CD4-positive, alpha-beta T cell (primary cell): ENCODE data around the gene IGF1R. TPM values are rescaled to one million over a fixed set of nuclear protein-coding genes. Genes with fewer than 3 reads are reported as not detected.
A peak's percentile ranks its signal among the peaks of the same experiment; 100 is the strongest.

Source experiments
- ATAC-seq: fragments of 200-7000 bp; cut with Tn5 transposase; one replicate; pipeline ENCODE4 v1.10.0; 2022; ENCODE audit warnings: mild to moderate bottlenecking; ENCODE audit not compliant: poor library complexity
- CTCF ChIA-PET: fragments of 350-600 bp; sonication (Branson Sonifier 250); formaldehyde crosslinking; loops from one replicate; lab custom pipeline; 2021; ENCODE audit warnings: antibody characterized with exemption, inconsistent platforms; lab: Charles Lee
- POLR2A ChIA-PET: fragments of 350-600 bp; sonication (Branson Sonifier 250); formaldehyde crosslinking; loops from one replicate; lab custom pipeline; 2021; ENCODE audit warnings: antibody characterized with exemption, inconsistent platforms; lab: Charles Lee
- DNase-seq, 14 experiments: peaks; one replicate each; pipeline ENCODE4 v3.0.0-alpha.2; 2013 to 2020; ENCODE audit warnings: mixed read lengths in 2 of 14
- H3K27ac ChIP-seq, 2 donors: one replicate each; pipeline versions ENCODE4 v1.5.1 to v1.7.0; 2013; ENCODE audit warnings: low read length in 2 of 2, low read depth in 1 of 2, mild to moderate bottlenecking in 1 of 2
- H3K27me3 ChIP-seq, 2 experiments: 1 replicate in 1 of 2; 2 replicates in 1 of 2; pipeline versions ENCODE4 v1.6.1 to v1.7.0; 2013; ENCODE audit warnings: low read length in 2 of 2, control low read depth in 1 of 2, mild to moderate bottlenecking in 1 of 2, moderate library complexity in 1 of 2; ENCODE audit not compliant: insufficient read depth in 2 of 2, control insufficient read depth in 1 of 2
- H3K36me3 ChIP-seq: one replicate; pipeline ENCODE4 v1.6.1; 2013; ENCODE audit warnings: low read length, control low read depth; ENCODE audit not compliant: insufficient read depth
- H3K4me1 ChIP-seq: one replicate; pipeline ENCODE4 v1.6.1; 2013; ENCODE audit warnings: low read length, control low read depth; ENCODE audit not compliant: insufficient read depth
- H3K4me3 ChIP-seq: one replicate; pipeline ENCODE4 v1.5.1; 2013; ENCODE audit warnings: mild to moderate bottlenecking, low read length, moderate library complexity
- H3K9me3 ChIP-seq, 2 experiments: 1 replicate in 1 of 2; 2 replicates in 1 of 2; pipeline versions ENCODE4 v1.6.1 to v1.7.0; 2013; ENCODE audit warnings: low read length in 2 of 2, mild to moderate bottlenecking in 2 of 2, control low read depth in 1 of 2, moderate library complexity in 1 of 2; ENCODE audit not compliant: control insufficient read depth in 1 of 2, insufficient read depth in 1 of 2
- H3K27ac Mint-ChIP-seq: one replicate; pipeline ENCODE4 v1.8.0; 2020; ENCODE audit warnings: mixed read lengths
- H3K27me3 Mint-ChIP-seq: one replicate; pipeline ENCODE4 v1.8.0; 2021; ENCODE audit warnings: mixed read lengths
- H3K36me3 Mint-ChIP-seq: one replicate; pipeline ENCODE4 v1.8.0; 2021; ENCODE audit warnings: low read depth, mixed read lengths
- H3K4me1 Mint-ChIP-seq: one replicate; pipeline ENCODE4 v1.8.0; 2021; ENCODE audit warnings: low read depth, mixed read lengths
- H3K4me3 Mint-ChIP-seq: one replicate; pipeline ENCODE4 v1.8.0; 2020; ENCODE audit warnings: mild to moderate bottlenecking, mixed read lengths
- H3K9me3 Mint-ChIP-seq: one replicate; pipeline ENCODE4 v1.8.0; 2020; ENCODE audit warnings: mixed read lengths
- intact Hi-C, 2 experiments: fragments of 100-400 bp; cut with DNase I in 1 of 2; cut with micrococcal nuclease in 1 of 2; formaldehyde crosslinking; loops; one replicate each; pipeline versions ENCODE4 v1.15.1 to v1.9.0; 2023 to 2025; cut with DNase I, micrococcal nuclease
- total RNA-seq, 174 experiments: library from RNA in 2 of 174; stranded (reverse) in 2 of 174; gene quantifications; one replicate each; pipeline ENCODE4 v1.2.3 and lab custom pipeline; 2021 to 2026
- TF ChIP-seq, protein P1 (sequence below): fragments of 200-600 bp; IDR thresholded peaks from one replicate; pipeline ENCODE4 v1.8.0; 2022; ENCODE audit warnings: antibody characterized with exemption, mild to moderate bottlenecking

IGF1R gene
- total RNA-seq, 2 experiments from 2014 or later = 39.2 to 40.3 TPM

GRCh38 chr15:98744506-98744905 lies 96.2 kb downstream of the IGF1R start:
- H3K4me3 Mint-ChIP-seq = no peak overlapping the region
- CTCF ChIA-PET = interaction anchor here (1.3 kb wide), 1 partner anchor 36 kb away, joined by 3 read pairs; no protein-coding TSS in a partner anchor
- TF ChIP-seq, protein P1, sequence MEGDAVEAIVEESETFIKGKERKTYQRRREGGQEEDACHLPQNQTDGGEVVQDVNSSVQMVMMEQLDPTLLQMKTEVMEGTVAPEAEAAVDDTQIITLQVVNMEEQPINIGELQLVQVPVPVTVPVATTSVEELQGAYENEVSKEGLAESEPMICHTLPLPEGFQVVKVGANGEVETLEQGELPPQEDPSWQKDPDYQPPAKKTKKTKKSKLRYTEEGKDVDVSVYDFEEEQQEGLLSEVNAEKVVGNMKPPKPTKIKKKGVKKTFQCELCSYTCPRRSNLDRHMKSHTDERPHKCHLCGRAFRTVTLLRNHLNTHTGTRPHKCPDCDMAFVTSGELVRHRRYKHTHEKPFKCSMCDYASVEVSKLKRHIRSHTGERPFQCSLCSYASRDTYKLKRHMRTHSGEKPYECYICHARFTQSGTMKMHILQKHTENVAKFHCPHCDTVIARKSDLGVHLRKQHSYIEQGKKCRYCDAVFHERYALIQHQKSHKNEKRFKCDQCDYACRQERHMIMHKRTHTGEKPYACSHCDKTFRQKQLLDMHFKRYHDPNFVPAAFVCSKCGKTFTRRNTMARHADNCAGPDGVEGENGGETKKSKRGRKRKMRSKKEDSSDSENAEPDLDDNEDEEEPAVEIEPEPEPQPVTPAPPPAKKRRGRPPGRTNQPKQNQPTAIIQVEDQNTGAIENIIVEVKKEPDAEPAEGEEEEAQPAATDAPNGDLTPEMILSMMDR = no peak

GRCh38 chr15:98745179-98745578 lies 96.8 kb downstream of the IGF1R start:
- Histone ChIP-seq H3K4me3 (no peak overlapping the region), H3K27ac (no peak overlapping the region), H3K4me1 (peaks cover 16% of the 10 kb centered on the region), H3K27me3 (no peaks in the 10 kb centered on the region), H3K36me3 (no peaks in the 10 kb centered on the region), H3K9me3 (no peaks in the 10 kb centered on the region)
- Mint-ChIP-seq H3K36me3 (no peaks in the 10 kb centered on the region), H3K9me3 (no peaks in the 10 kb centered on the region), H3K27ac (no peak overlapping the region), H3K4me1 (peaks cover 66% of the 10 kb centered on the region), H3K27me3 (no peaks in the 10 kb centered on the region), H3K4me3 (no peak overlapping the region)
- intact Hi-C loops = no loop called here
- peak in 1 of 14 experiments; percentile 17 for DNase-seq
- ATAC-seq = no peak
- ChIA-PET CTCF (interaction anchor here (1.3 kb wide), 1 partner anchor 35 kb away, joined by 3 read pairs; no protein-coding TSS in a partner anchor), POLR2A (no interaction called here)
- TF ChIP-seq, protein P1 = no peak

More at GRCh38 chr15:98744506-98744905, 96.2 kb downstream of the IGF1R start:
- Histone ChIP-seq H3K27me3 (no peaks in the 10 kb centered on the region), H3K36me3 (no peaks in the 10 kb centered on the region), H3K4me3 (no peak overlapping the region), H3K9me3 (no peaks in the 10 kb centered on the region), H3K27ac (no peak overlapping the region), H3K4me1 (peaks cover 19% of the 10 kb centered on the region)
- Mint-ChIP-seq H3K4me1 (peaks cover 68% of the 10 kb centered on the region), H3K36me3 (no peaks in the 10 kb centered on the region), H3K27ac (peak overlapping the region; percentile 40), H3K9me3 (no peaks in the 10 kb centered on the region), H3K27me3 (no peaks in the 10 kb centered on the region)
- DNase-seq (no peak), ATAC-seq (no peak)
- intact Hi-C loops = no loop called here
- POLR2A ChIA-PET = no interaction called here

- TF ChIP-seq, protein P1 = no peak
- Mint-ChIP-seq H3K36me3 (no peaks in the 10 kb centered on the region), H3K27me3 (no peaks in the 10 kb centered on the region), H3K27ac (no peak overlapping the region), H3K9me3 (no peaks in the 10 kb centered on the region), H3K4me1 (peaks cover 61% of the 10 kb centered on the region), H3K4me3 (no peak overlapping the region)
- ChIA-PET POLR2A (no interaction called here), CTCF (no interaction called here)
- Histone ChIP-seq H3K36me3 (no peaks in the 10 kb centered on the region), H3K9me3 (no peaks in the 10 kb centered on the region), H3K27ac (no peak overlapping the region), H3K4me1 (peaks cover 16% of the 10 kb centered on the region), H3K4me3 (no peak overlapping the region), H3K27me3 (no peaks in the 10 kb centered on the region)
- intact Hi-C loops = no loop called here
- no peak for ATAC-seq
- no peak for DNase-seq
Observed at GRCh38 chr15:98745650-98746374, 97.5 kb downstream of the IGF1R start.
